Measurements from ENCODE around the gene GNG13. TPM values are rescaled to one million over a fixed set of nuclear protein-coding genes. Genes with fewer than 3 reads are reported as not detected.
A peak's percentile ranks its signal among the peaks of the same experiment; 100 is the strongest.

GNG13 gene
- total RNA-seq, 1 donor from 2014 or later: not detected

GRCh38 chr16:844638-845350 is 44.3 kb upstream of the GNG13 start:
- Histone ChIP-seq H3K4me3 (no peak overlapping the region), H3K27me3 (ENCODE audit: low read depth) (peaks cover 15% of the 10 kb centered on the region), H3K4me1 (no peaks in the 10 kb centered on the region), H3K9me3 (no peaks in the 10 kb centered on the region), H3K27ac (no peak overlapping the region), H3K36me3 (no peaks in the 10 kb centered on the region)
- ATAC-seq: peak in 1 of 2 donors; percentile 21
- TF ChIP-seq, protein P1, sequence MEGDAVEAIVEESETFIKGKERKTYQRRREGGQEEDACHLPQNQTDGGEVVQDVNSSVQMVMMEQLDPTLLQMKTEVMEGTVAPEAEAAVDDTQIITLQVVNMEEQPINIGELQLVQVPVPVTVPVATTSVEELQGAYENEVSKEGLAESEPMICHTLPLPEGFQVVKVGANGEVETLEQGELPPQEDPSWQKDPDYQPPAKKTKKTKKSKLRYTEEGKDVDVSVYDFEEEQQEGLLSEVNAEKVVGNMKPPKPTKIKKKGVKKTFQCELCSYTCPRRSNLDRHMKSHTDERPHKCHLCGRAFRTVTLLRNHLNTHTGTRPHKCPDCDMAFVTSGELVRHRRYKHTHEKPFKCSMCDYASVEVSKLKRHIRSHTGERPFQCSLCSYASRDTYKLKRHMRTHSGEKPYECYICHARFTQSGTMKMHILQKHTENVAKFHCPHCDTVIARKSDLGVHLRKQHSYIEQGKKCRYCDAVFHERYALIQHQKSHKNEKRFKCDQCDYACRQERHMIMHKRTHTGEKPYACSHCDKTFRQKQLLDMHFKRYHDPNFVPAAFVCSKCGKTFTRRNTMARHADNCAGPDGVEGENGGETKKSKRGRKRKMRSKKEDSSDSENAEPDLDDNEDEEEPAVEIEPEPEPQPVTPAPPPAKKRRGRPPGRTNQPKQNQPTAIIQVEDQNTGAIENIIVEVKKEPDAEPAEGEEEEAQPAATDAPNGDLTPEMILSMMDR (IDR thresholded peaks at IDR 0.05): no peak
- no peak for DNase-seq
- intact Hi-C loops (cut with DNase I): no loop called here

DNA sequence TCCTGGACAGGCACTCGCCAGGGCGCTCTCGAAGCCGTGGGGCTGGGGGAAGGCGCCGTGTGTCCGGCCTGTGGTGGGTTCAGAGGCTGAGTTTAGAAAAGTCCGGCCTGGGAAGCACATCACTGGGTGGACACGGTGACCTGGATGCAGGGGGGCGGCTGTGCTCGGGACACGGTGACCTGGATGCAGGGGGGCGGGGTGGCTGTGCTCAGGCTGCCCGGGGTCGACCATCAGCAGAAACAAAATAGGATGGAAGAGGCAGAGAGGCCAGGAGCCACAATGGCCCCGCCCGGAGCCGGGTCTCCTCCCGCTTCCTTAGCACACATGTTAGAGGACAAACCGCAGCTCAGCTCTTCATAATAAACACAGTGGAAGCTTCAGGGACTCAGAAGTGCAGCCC is 43.2 kb upstream of the GNG13 start:
- Histone ChIP-seq H3K9me3 (no peaks in the 10 kb centered on the region), H3K36me3 (no peaks in the 10 kb centered on the region), H3K4me3 (no peak overlapping the region), H3K27me3 (ENCODE audit: low read depth) (peaks cover 15% of the 10 kb centered on the region), H3K4me1 (no peaks in the 10 kb centered on the region), H3K27ac (no peak overlapping the region)
- no peak for ATAC-seq
- TF ChIP-seq, protein P1 (IDR thresholded peaks at IDR 0.05): no peak
- no peak for DNase-seq
- intact Hi-C loops (cut with DNase I): no loop called here

DNA sequence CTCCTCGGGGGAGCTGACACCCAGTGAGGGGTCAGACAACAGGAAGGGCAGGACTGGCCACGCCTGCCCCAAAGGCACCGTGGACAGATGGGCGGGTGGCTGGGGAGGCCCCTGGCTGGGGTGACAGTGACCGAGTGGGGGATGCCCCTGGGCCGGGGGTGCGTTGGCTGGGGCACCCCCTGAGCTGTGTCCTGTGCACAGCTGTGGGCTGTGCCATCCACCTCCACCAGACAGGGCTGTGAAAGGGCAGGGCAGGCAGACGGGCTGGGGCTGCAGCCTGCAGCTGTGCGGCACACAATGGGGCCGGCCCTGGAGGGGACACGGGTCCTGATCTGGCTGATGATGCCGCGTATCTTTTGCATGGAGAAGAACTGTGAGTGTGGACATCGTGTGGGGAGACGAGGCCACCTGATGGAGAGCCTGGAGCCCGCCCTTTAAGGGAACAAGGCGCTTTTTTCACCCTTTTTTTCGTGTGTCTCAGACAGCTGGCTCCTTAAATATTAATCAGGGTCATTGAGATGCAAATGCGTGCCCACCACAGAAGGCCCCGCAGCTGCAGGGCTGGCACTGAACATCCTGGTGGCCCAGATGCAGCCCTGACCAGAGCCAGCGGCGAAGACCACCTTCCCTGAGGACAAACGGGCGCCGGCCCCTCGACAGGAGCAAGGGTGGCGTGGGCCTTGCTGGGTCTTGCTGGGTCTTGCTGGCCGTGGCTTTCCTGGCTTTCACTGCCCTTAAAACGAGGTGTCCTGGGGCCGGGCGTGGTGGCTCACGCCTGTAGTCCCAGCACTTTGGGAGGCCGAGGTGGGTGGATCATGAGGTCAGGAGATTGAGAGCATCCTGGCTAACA is 42.4 kb upstream of the GNG13 start:
- Histone ChIP-seq H3K27me3 (ENCODE audit: low read depth) (peaks cover 15% of the 10 kb centered on the region), H3K9me3 (no peaks in the 10 kb centered on the region), H3K4me3 (no peak overlapping the region), H3K36me3 (no peaks in the 10 kb centered on the region), H3K27ac (no peak overlapping the region), H3K4me1 (no peaks in the 10 kb centered on the region)
- intact Hi-C loops (cut with DNase I): no loop called here
- DNase-seq: no peak
- no peak for ATAC-seq
- TF ChIP-seq, protein P1 (IDR thresholded peaks at IDR 0.05): no peak

DNA sequence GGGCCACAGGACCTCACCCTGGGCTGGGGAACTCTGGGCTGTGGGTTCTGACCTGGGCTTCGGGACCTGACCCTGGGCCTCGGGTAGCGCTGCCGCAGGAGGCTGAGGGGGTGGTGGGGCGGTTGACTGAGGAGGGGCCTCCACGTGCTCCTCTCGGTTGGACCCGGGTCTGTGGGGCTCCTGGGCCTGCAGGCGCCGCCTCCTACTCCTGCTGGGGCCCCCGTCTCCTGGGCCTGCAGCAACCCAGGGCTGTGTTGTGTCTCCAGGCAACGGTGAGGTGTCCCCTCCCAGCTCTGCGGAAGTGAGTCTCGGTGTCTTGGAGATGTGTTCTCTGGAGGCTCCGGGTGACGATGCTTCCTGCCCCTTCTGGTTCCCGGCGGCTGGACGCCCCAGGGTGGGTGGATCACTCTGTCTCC is 41.5 kb upstream of the GNG13 start:
- no peak overlapping the region for H3K4me3 ChIP-seq
- DNase-seq: no peak
- H3K4me1 ChIP-seq: no peaks in the 10 kb centered on the region
- no peak overlapping the region for H3K27ac ChIP-seq
- TF ChIP-seq, protein P1 (IDR thresholded peaks at IDR 0.05): no peak
- no peaks in the 10 kb centered on the region for H3K36me3 ChIP-seq
- intact Hi-C loops (cut with DNase I): no loop called here
- H3K9me3 ChIP-seq: peaks cover under 1% of the 10 kb centered on the region
- ATAC-seq: peak in 1 of 2 donors; percentile 39
- H3K27me3 ChIP-seq (ENCODE audit: low read depth): peaks cover 15% of the 10 kb centered on the region

- Histone ChIP-seq H3K36me3 (no peaks in the 10 kb centered on the region), H3K27ac (no peak overlapping the region), H3K27me3 (ENCODE audit: low read depth) (peaks cover 15% of the 10 kb centered on the region), H3K4me1 (no peaks in the 10 kb centered on the region), H3K4me3 (no peak overlapping the region), H3K9me3 (peaks cover 6% of the 10 kb centered on the region)
- DNase-seq: no peak
- TF ChIP-seq, protein P1 (IDR thresholded peaks at IDR 0.05): no peak
- intact Hi-C loops (cut with DNase I): no loop called here
- no peak for ATAC-seq
Measured at GRCh38 chr16:841455-842060, 41.0 kb upstream of the GNG13 start.

Data from lower lobe of right lung (tissue), 2 donors.